Left kidney (tissue), 2 donors: ENCODE data around the gene LRP3. TPM values are rescaled to one million over a fixed set of nuclear protein-coding genes. Genes with fewer than 3 reads are reported as not detected.
A peak's percentile ranks its signal among the peaks of the same experiment; 100 is the strongest.
"Not testable (repeated sequence)": the region's sequence is repeated elsewhere in the genome, so short reads cannot be mapped to it uniquely, and the experiment has no call there.

Source experiments
- DNase-seq: peaks from one replicate; pipeline ENCODE4 v3.0.0-alpha.2; 2013
- polyA plus RNA-seq: library from polyadenylated mRNA; unstranded; fragments of 120-200 nt; gene quantifications from one replicate; pipeline ENCODE4 v1.2.1, GENCODE V29; 2013; ENCODE audit not compliant: insufficient read length

LRP3 gene
- polyA plus RNA-seq, 1 donor: 16.3 TPM

DNA sequence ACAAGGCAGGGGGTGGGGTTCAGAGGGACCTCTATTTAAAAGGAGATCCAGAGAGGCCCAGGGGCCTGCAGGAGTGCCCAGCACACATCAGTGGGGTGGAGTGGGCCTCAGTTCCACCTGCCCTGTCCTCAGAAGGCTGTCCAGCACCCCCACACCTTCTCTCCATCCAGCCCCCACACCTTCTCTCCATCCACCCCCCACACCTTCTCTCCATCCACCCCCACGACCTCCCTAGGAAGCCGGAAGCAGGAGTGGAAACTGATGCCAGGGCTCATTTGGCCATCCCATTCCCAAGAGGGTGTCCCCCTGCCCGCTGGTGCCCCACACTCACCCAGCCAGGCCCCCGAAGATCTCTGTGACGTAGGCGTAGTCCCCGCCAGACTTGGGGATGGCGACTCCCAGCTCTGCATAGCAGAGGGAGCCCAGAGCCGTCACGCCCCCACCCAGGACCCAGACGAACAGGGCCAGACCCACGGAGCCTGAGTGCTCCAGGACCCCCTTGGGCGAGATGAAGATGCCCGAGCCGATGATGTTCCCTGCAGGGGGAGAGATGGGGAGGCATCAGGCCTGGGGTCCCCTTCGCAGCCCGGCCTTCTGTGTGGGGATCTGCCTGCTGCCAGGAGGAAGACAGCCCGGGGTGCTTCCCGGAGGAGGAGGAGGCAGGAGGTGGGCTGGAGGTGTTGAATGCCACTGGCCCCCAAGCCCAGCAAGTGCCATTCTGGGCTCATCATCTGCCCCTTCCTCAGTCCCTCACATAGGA lies 21.5 kb downstream of the LRP3 start:
- DNase-seq: no peak

- no peak for DNase-seq
Observed at GRCh38 chr19:33216198-33216830, 22.2 kb downstream of the LRP3 start.

DNA sequence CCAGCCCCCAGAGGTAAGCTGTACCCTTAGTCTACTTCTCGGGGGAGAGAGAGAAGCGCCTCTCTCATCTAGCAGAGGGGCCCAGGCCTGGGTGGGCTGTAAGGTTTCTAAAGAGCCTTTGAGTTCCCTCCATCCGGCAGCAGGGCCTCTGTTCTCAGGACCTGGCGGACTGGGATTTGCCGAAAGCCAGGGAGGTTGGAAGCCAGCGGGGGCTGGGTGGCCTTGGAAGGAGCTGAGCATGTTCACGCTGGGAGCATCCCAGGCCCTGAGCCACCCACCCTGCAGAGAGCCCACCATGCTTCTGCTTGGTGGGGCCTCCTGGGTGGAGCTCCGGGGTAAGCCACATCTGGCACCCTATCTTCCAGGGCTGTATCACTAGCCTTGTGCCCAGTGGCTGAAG lies 23.8 kb downstream of the LRP3 start:
- no peak for DNase-seq

DNA sequence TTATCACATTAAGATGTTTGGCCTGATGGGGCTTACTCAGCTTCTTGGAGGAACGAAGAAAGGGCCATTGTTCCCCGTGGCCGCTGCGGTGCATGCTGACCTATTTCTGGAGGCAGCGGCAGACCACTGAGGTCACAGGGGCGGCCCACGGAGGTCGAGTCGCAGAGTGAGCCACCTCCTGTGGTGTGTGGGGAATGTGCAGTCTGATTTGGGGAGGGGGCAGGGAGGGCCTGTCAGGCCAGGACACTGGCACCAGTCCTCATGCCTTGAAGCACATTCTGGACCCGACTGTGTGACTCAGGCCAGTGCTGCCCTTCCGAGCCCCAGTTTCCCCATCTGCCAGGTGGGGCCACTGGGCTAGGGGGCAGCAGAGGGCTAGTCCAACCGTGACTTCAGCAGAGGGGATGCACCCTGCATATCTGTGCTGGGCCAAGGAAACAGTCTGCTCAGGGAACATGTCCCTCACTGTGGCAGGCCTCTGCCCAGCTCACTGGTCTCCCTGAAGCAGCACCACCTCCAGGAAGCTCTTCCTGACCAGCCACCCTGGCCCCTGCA lies 25.2 kb downstream of the LRP3 start:
- DNase-seq: no peak

GRCh38 chr19:33220115-33220514 lies 26.0 kb downstream of the LRP3 start:
- DNase-seq: no peak

DNA sequence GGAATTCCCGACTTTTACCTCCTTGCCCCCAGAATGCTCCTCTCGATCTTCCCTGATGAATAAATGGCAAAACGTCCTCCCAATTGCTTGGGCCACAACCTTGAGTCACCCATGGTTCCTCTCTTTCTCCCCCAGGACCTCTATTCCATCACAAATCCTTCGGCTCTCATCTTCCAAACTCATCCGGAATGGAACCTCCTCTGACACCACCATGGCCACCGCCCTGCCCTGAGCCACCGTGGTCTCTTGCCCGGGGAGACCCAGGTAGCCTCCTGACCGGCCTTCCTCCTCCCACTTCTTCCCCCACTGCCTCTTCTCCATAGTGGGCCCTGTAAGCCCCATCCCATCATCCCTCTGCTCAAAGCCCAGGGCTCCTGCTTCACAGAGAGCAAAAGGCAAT lies 26.6 kb downstream of the LRP3 start:
- no peak for DNase-seq

- DNase-seq: no peak
Observed at GRCh38 chr19:33221638-33222037, 27.5 kb downstream of the LRP3 start.

DNA sequence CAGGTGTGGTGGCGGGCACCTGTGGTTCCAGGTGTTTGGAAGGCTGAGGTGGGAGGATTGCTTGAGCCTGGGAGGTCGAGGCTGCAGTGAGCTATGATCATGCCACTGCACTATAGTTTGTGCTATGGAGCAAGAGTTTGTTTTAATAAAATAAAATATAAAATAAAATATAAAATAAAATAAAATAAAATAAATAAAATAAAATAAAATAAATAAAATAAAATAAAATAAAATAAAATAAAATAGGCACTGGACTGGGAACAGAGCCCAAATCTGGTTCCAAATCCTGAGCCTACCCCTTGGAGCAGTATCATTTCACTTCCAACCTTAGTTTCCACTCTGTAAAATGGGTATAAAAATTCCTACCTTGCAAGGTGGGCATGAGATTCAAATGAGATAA lies 28.1 kb downstream of the LRP3 start:
- DNase-seq: not testable (repeated sequence)

DNA sequence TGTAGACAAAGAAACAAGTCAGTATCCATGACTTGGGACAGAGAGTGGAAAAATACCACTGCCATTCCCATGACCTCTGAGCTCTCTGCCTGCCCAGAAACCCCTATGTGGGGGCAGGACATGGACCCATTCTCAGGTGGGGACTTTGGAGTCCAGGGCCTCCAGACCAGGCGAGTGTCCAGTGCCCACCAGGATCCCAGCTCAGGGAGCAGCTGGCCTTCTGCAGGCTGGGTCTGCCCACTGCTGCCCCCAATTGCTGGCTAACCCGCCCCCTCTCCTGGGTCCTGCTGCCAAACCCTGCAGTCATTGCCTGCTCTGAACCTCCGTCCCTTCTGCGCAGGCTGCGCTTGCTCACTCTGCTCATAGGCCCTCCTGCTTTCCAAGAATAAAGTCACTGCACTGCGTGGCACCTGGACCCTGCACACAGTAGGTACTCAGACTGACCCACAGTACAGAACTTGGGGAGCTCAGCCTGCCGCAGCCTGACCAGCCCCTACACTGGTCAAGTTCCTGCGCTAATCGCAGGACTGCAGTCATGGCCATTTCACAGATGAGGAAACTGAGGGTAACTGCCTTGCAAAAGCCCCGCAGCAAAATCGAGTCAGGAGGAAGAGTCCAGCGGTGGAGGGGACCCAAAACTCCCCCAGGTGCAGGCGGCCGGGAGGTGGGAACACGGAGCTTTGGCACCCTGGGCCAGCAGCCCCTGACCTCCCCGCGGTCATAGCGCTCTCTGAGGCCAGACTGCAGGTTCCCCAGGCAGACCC lies 30.7 kb downstream of the LRP3 start:
- DNase-seq: no peak

GRCh38 chr19:33225458-33225926 lies 31.4 kb downstream of the LRP3 start, which contains the start of gene SLC7A10:
Gene SLC7A10, minus strand, starts transcription at chr19:33225850. Its CDS starts 147 bp downstream, at chr19:33225703.
- no peak for DNase-seq

DNA sequence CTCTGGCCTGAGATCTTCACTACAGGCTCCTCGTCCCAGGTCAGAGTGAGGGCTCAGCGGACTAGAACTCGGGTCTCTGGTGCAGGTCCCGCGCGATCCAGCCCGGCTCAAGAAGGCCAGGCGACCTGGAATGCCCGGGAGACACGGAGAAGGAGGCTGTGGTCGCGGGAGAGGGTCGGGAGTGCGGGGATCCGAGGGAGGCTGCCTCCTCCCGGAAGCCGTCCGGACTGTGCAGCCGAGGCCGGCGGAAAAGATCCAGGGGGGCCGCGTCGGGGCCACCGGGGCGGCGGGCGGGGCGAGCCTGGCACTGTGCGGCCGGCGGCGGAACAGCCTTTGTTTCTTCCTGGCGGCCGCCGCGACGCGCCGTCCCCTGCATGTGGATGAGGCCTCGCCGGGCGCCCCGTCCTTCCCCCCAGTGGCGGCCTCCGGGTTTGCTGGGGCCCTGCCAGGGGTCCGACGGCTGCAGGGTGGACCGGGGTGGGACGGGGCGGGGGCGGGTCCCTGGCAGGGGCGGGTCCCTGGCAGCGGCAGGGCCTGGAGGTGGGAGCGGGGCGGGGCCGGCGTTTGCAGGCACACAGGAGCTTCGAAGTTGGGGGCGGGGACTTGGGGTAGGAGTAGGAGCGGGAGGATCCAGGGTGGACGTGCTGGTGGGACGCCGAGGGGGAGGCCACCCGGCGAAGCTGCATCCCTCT lies 32.6 kb downstream of the LRP3 start:
- DNase-seq: no peak

- DNase-seq: no peak
Observed at GRCh38 chr19:33227242-33227650, 33.1 kb downstream of the LRP3 start.

DNA sequence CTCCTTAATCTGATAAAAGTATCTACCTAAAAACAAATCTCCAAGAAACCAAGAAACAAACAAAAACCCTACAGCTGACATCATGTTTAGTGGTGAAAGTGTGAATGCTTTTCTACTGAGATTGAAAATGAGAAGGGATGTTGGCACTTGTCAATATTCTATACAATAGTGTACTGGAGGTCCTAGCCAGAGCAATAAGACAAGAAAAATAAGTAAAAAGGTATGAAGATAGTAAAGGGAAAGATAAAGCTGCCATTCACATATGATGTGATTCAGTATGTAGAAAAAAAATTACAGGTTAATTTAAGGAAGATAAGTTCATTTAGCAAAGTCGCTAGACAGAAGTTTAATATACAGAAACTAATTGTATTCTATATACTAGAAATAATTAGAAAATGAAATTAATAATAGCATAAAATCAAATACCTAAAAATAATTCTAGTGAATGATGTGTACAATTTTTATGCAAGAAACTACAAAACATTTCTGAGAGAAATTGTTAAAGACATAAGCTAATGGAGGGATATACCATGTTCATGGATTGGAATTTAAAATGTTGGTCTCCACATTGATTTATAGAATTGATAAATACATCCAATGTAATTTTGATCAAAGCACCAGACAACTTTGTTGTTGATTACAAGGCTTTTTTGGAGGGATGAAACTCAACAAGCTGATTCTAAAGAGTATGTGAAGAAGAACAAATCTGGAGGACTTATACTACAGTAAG lies 33.9 kb downstream of the LRP3 start:
- no peak for DNase-seq

DNA sequence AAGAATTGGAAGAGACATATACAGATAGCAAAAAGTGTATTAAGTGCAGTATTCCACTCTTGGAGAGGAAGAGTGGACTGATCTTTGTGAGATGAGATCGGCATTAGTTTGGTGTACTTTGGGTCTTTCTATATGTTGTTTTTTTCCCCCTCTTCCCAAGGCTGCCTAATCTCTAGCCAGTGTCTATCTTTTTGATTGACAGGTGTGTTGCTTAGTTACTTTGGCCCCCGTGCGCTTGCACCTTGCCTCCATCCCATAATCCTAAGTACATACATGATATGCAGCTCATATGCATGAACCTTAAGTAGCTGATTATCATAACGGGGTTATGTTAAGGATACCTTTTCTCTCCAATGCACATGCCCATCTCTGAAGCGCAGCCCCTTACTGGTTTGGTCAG lies 35.8 kb downstream of the LRP3 start:
- no peak for DNase-seq

GRCh38 chr19:33231511-33231910 lies 37.4 kb downstream of the LRP3 start:
- no peak for DNase-seq

- no peak for DNase-seq
Observed at GRCh38 chr19:33232656-33233055, 38.5 kb downstream of the LRP3 start.

- DNase-seq: no peak
Observed at GRCh38 chr19:33233056-33233873, 39.1 kb downstream of the LRP3 start.

GRCh38 chr19:33234092-33234491 lies 40.0 kb downstream of the LRP3 start:
- DNase-seq: no peak

DNA sequence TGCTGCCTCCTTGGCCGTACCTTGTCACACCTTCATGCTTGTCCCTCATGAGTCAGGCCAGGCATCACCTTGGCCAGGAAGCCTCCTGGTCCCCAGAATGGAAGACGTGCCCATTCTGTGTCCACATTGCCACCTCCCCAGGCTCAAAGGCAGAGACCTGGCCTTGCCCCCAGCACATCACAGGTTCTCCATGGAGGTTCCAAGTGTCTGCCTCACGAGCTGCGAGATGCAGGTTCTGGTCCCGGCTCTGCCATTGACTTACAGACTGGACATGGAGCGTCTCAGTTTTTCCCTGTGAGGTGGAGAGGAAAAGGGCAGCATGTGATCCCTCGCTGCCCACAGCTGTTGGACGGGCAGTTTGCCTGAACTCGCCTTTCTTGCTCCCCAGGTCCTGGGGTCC lies 40.6 kb downstream of the LRP3 start:
- DNase-seq: no peak

- DNase-seq: peak; percentile 60
Observed at GRCh38 chr19:33235269-33235995, 41.3 kb downstream of the LRP3 start.
